Ecto neural progenitor cell (in vitro differentiated cells): ENCODE results near the gene GCM1.

Experiments
- DNase-seq: peaks from one replicate; pipeline ENCODE4 v3.0.0-alpha.2; 2018; ENCODE audit warnings: low spot score

GCM1 gene

DNA sequence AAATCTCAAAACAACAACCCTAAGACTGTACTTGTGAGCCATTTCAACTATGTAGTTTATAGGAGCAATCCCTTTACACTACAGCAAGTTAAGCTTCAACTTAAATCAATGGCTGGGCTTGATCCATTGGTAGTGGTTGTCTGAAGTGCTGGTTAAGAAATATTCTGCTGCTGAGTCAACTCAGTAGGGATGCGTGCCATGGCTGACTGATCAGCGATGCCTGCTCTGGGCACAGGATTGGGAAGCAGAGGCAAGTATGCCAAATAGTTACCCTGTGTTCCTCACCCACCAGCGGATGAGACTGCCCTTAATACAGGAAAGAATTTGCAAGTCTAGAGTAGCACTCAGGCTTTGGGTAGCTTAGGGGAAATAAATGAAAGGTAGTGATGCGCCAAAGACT is 41.5 kb downstream of the GCM1 start:
- DNase-seq: no peak

DNA sequence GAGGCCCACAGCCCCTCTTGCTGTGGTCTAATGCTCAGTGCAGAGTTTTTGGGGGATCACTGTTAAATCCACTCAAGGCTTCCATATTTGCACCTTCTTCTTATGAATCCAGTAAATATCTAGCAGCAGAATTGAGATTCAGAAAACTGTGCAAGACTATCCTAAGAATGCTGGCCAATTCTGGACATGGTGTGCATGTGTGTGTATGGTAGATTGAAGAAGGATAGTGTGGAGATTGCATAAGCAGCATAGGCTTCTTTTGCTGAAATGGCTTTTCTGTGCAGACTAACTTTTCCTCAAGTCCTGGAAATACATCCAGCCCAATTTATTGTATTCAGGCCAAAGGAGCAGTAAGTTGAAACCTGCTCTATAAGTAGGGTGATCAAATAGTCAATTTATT is 43.7 kb downstream of the GCM1 start:
- DNase-seq: no peak

- DNase-seq: no peak
Measured at GRCh38 chr6:53103993-53104675, 44.5 kb downstream of the GCM1 start.

DNA sequence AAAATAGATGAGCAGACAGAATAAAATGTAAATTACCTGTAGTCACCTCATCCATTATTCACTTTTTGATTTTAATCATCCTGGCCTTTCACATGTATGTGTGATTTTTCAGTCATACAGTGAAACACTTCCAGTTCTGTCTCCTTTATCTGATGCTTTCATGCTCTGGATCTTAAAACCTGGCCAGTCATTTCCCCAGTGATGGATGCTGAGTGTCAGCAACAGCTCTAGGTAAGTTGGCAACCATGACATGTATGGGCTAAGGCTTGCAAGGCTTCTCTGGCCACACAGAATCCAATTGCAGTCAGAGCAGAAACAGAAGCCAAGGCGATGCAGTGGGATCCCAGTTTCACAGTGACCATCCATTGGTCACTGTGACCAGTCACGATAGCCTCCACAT is 47.6 kb downstream of the GCM1 start:
- no peak for DNase-seq

GRCh38 chr6:53100561-53100960 is 48.1 kb downstream of the GCM1 start:
- no peak for DNase-seq

GRCh38 chr6:53095716-53096115 is 52.9 kb downstream of the GCM1 start:
- DNase-seq: no peak

DNA sequence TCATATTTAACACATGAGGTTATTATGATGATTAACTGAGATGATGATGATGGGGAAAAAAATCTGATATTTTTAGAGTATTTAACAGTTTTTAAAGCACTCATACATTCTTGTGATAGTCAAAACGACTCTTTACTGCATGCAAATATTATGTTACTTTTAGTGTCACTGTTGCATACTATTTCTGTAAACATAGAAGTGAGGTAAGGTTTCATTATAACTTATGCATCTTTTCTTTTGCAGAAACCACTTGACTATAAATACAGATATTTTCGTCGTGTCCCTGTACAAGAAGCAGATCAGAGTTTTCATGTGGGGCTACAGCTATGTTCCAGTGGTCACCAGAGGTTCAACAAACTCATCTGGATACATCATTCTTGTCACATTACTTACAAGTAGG is 53.4 kb downstream of the GCM1 start:
- DNase-seq: no peak

DNA sequence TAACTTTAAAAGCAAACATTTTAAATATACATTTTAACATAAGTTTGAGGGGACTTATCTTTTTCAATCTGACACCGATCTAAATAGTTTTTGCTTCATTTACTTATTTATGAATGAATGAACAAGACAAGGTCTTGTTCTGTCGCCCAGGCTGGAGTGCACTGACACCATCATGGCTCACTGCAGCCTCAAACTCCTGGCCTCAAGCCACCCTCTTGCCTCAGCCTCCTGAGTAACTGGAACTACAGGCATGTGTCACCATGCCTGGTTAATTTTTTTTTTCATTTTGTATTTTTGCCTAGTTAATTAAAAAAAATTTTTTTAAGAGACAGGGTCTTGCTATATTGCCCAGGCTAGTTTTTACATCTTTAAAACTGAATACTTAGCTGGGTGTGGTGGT is 58.1 kb downstream of the GCM1 start:
- no peak for DNase-seq

DNA sequence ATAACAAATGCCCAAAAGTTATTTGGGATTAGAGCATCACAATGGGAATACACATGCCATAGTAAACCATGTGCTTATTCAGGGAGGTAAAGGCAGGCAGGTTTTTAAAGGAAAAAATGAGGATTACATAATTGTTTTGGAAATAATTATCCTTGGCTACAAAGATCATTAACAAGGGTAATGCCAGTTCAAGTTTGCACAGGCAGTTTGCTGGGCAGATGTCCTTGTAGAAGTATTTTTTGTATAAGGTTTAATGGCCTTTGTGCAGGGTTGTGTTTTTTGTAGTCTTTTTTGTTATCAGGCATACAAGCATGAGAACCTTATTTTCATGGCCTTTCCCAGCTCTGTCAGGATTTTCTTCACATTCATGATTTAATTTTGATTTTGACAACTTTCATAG is 58.7 kb downstream of the GCM1 start:
- no peak for DNase-seq

DNA sequence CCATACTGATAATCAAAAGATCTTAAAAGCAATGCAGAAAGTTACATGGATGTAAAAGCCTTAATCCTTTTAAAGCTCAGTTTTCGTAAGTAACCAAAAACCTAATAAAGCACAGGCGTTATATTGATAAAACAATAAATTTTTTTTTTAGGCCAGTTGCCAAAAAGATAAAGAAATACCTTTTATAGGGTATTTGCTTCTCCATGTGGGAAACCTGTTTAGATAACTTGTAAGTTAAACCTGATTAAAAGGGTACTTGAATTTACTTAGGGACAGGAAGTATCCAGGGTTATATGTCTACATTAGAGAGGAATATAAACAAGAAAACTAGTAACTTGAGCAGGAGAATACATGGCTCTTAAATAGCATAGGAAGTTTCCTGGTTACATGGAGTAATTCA is 62.3 kb downstream of the GCM1 start:
- no peak for DNase-seq

DNA sequence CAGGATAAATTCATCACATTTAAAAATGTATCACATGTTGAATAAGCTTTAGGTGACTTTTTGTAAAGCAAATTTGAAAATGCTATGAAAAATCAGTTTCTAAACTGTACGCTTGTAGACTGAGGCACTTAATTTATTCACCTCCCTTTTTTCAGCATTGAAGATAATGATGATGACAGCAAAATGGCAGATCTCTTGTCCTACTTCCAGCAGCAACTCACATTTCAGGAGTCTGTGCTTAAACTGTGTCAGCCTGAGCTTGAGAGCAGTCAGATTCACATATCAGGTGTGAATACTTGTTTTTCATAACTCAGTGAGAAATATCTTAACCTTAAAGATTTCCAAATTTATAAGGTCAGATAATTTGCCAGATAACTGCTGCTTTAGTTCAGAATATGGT is 67.8 kb downstream of the GCM1 start:
- DNase-seq: no peak
